Measurements from ENCODE around the gene COL4A2. TPM values are rescaled to one million over a fixed set of nuclear protein-coding genes. Genes with fewer than 3 reads are reported as not detected.

Gene COL4A2
- total RNA-seq, 1 donor from 2014 or later = not detected

DNA sequence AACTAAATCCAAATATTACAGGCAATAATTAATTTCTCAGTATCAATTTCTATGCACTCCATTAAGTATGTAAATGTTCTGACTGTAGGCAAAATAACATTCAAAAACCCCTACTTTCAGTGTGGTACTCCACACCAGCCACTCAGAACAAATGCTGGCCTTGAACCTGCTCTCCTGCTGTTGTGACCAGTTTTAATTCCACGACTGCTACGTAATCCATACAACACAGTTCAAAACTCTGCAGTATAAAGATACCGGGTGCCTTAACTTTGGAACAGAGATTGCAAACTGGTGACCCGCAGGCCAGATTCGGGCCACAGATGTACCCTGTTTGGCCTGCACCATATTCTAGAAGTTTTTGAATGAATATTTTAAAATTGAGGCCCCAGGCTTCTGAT is 30.5 kb upstream of the COL4A2 start:
- no peaks in the 10 kb centered on the region for H3K4me1 Mint-ChIP-seq
- TF ChIP-seq, protein P1, sequence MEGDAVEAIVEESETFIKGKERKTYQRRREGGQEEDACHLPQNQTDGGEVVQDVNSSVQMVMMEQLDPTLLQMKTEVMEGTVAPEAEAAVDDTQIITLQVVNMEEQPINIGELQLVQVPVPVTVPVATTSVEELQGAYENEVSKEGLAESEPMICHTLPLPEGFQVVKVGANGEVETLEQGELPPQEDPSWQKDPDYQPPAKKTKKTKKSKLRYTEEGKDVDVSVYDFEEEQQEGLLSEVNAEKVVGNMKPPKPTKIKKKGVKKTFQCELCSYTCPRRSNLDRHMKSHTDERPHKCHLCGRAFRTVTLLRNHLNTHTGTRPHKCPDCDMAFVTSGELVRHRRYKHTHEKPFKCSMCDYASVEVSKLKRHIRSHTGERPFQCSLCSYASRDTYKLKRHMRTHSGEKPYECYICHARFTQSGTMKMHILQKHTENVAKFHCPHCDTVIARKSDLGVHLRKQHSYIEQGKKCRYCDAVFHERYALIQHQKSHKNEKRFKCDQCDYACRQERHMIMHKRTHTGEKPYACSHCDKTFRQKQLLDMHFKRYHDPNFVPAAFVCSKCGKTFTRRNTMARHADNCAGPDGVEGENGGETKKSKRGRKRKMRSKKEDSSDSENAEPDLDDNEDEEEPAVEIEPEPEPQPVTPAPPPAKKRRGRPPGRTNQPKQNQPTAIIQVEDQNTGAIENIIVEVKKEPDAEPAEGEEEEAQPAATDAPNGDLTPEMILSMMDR (IDR thresholded peaks at IDR 0.05) = no peak
- no peak overlapping the region for H3K27ac Mint-ChIP-seq
- ChIA-PET POLR2A (no interaction called here), CTCF (no interaction called here)
- H3K27me3 Mint-ChIP-seq = no peaks in the 10 kb centered on the region
- no peaks in the 10 kb centered on the region for H3K9me3 Mint-ChIP-seq
- intact Hi-C loops (cut with micrococcal nuclease) = no loop called here
- H3K36me3 Mint-ChIP-seq (ENCODE audit: low read depth) = no peaks in the 10 kb centered on the region
- H3K4me3 Mint-ChIP-seq = no peak overlapping the region
- ATAC-seq (ENCODE audit: low read depth) (no peak), DNase-seq (no peak)

DNA sequence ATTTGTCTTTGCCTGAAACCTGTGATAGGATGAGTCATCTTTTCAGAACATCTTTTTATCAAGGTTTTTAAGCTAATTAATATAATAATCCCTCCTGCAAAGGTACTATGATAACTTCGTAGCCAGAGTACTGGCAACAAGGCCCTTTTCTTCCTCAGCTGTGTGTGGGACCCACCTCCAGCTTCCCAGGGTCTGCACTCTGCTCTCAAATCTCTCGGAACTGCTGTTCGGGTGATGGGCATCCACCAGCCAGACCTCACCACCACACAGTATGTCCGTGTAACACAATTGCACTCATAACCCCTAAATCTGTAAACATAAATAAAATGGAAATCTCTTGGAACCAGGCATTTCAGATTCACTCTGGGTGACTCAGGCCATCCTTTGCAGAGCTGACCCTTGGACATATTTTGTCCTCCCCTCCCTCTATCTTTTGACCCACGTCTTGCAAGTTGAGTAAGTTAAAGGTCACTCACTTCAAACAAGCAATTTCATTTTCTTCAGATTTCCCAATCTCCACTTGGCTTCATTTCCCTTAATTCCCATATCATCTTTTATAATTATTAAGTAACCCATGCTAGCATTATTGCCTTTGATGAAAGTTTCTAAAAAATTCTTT is 29.6 kb upstream of the COL4A2 start:
- Mint-ChIP-seq H3K4me3 (no peak overlapping the region), H3K36me3 (ENCODE audit: low read depth) (no peaks in the 10 kb centered on the region), H3K27ac (no peak overlapping the region), H3K27me3 (no peaks in the 10 kb centered on the region), H3K4me1 (no peaks in the 10 kb centered on the region), H3K9me3 (no peaks in the 10 kb centered on the region)
- CTCF ChIA-PET = no interaction called here
- ATAC-seq (ENCODE audit: low read depth) = no peak
- intact Hi-C loops (cut with micrococcal nuclease) = no loop called here
- POLR2A ChIA-PET = no interaction called here
- no peak for DNase-seq
- TF ChIP-seq, protein P1 (IDR thresholded peaks at IDR 0.05) = no peak

- H3K4me1 Mint-ChIP-seq = no peaks in the 10 kb centered on the region
- ChIA-PET CTCF (no interaction called here), POLR2A (no interaction called here)
- DNase-seq = no peak
- H3K4me3 Mint-ChIP-seq = no peak overlapping the region
- no peaks in the 10 kb centered on the region for H3K9me3 Mint-ChIP-seq
- no peaks in the 10 kb centered on the region for H3K27me3 Mint-ChIP-seq
- no peaks in the 10 kb centered on the region for H3K36me3 Mint-ChIP-seq (ENCODE audit: low read depth)
- TF ChIP-seq, protein P1 (IDR thresholded peaks at IDR 0.05) = no peak
- intact Hi-C loops (cut with micrococcal nuclease) = no loop called here
- H3K27ac Mint-ChIP-seq = no peak overlapping the region
- ATAC-seq (ENCODE audit: low read depth) = no peak
These were observed 28.2 kb upstream of the COL4A2 start for GRCh38 chr13:110278859-110279258.

DNA sequence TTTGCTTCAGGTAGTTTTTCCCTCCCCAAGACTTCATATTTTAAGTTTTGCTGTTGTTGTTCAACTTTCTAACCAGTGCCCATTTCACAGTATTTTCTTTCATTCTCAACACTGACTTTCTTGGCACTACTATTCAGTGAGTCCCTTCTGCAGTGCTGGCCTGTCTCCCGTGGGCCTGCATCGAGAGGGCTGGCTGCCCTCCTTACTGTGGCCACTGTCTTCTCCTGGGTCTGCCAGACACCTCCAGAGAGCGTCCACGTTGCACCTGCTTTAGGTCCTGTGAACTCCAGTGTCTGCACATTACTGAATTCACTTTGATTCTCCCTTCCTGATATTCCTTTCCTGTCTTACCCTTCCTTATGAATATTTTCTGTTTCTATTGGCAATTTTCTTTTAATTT is 27.4 kb upstream of the COL4A2 start:
- no peak for ATAC-seq (ENCODE audit: low read depth)
- no peak for DNase-seq
- no peaks in the 10 kb centered on the region for H3K4me1 Mint-ChIP-seq
- no peaks in the 10 kb centered on the region for H3K27me3 Mint-ChIP-seq
- intact Hi-C loops (cut with micrococcal nuclease) = no loop called here
- H3K36me3 Mint-ChIP-seq (ENCODE audit: low read depth) = no peaks in the 10 kb centered on the region
- CTCF ChIA-PET = no interaction called here
- POLR2A ChIA-PET = no interaction called here
- no peak overlapping the region for H3K27ac Mint-ChIP-seq
- no peak overlapping the region for H3K4me3 Mint-ChIP-seq
- H3K9me3 Mint-ChIP-seq = no peaks in the 10 kb centered on the region
- TF ChIP-seq, protein P1 (IDR thresholded peaks at IDR 0.05) = no peak

- no peaks in the 10 kb centered on the region for H3K9me3 Mint-ChIP-seq
- CTCF ChIA-PET = no interaction called here
- ATAC-seq (ENCODE audit: low read depth) = no peak
- H3K4me3 Mint-ChIP-seq = no peak overlapping the region
- no peak overlapping the region for H3K27ac Mint-ChIP-seq
- intact Hi-C loops (cut with micrococcal nuclease) = no loop called here
- POLR2A ChIA-PET = no interaction called here
- H3K27me3 Mint-ChIP-seq = no peaks in the 10 kb centered on the region
- H3K4me1 Mint-ChIP-seq = no peaks in the 10 kb centered on the region
- TF ChIP-seq, protein P1 (IDR thresholded peaks at IDR 0.05) = no peak
- DNase-seq = no peak
- H3K36me3 Mint-ChIP-seq (ENCODE audit: low read depth) = no peaks in the 10 kb centered on the region
These were observed 26.8 kb upstream of the COL4A2 start for GRCh38 chr13:110280231-110280813.
